ENCODE measurements around the gene BRMS1.
"Not testable (repeated sequence)": the region's sequence is repeated elsewhere in the genome, so short reads cannot be mapped to it uniquely, and the experiment has no call there.

Gene BRMS1

GRCh38 chr11:66344550-66345315 is at the start of gene BRMS1:
BRMS1 (minus strand) TSS chr11:66345104; CDS start chr11:66342234, 2,870 bp downstream.
- Mint-ChIP-seq H3K4me1 (ENCODE audit: low read depth) (peaks cover 45% of the 10 kb centered on the region), H3K4me3 (peak within 1 kb of the TSS; percentile 91), H3K36me3 (ENCODE audit: low read depth) (peaks cover 48% of the 10 kb centered on the region), H3K27me3 (peaks cover 21% of the 10 kb centered on the region), H3K9me3 (no peaks in the 10 kb centered on the region), H3K27ac (peak within 1 kb of the TSS; percentile 96)
- intact Hi-C loops (cut with micrococcal nuclease): no loop called here

GRCh38 chr11:66393954-66394353 is 49.0 kb upstream of the BRMS1 start:
- Mint-ChIP-seq H3K9me3 (no peaks in the 10 kb centered on the region), H3K27me3 (peaks cover 30% of the 10 kb centered on the region), H3K27ac (no peak overlapping the region), H3K4me1 (ENCODE audit: low read depth) (no peaks in the 10 kb centered on the region), H3K4me3 (no peak overlapping the region), H3K36me3 (ENCODE audit: low read depth) (no peaks in the 10 kb centered on the region)
- intact Hi-C loops (cut with micrococcal nuclease): no loop called here

- intact Hi-C loops (cut with micrococcal nuclease): no loop called here
- H3K9me3 Mint-ChIP-seq: no peaks in the 10 kb centered on the region
Observed at GRCh38 chr11:66391322-66391721, 46.4 kb upstream of the BRMS1 start.

GRCh38 chr11:66388780-66389386 is 44.0 kb upstream of the BRMS1 start:
- Mint-ChIP-seq H3K4me3 (no peak overlapping the region), H3K9me3 (no peaks in the 10 kb centered on the region), H3K36me3 (ENCODE audit: low read depth) (no peaks in the 10 kb centered on the region), H3K4me1 (ENCODE audit: low read depth) (no peaks in the 10 kb centered on the region), H3K27ac (no peak overlapping the region), H3K27me3 (peaks cover 18% of the 10 kb centered on the region)
- intact Hi-C loops (cut with micrococcal nuclease): loop anchor here (2.0 kb wide), 1 partner anchor 78 kb away; no protein-coding TSS in a partner anchor

More at GRCh38 chr11:66391322-66391721, 46.4 kb upstream of the BRMS1 start:
- H3K27me3 Mint-ChIP-seq: peaks cover 24% of the 10 kb centered on the region
- no peaks in the 10 kb centered on the region for H3K36me3 Mint-ChIP-seq (ENCODE audit: low read depth)
- H3K4me3 Mint-ChIP-seq: no peak overlapping the region
- H3K27ac Mint-ChIP-seq: no peak overlapping the region
- no peaks in the 10 kb centered on the region for H3K4me1 Mint-ChIP-seq (ENCODE audit: low read depth)

- peaks cover 12% of the 10 kb centered on the region for H3K27me3 Mint-ChIP-seq
- peak overlapping the region; percentile 9 for H3K4me3 Mint-ChIP-seq
- H3K4me1 Mint-ChIP-seq (ENCODE audit: low read depth): no peaks in the 10 kb centered on the region
- no peaks in the 10 kb centered on the region for H3K9me3 Mint-ChIP-seq
- intact Hi-C loops (cut with micrococcal nuclease): no loop called here
- no peaks in the 10 kb centered on the region for H3K36me3 Mint-ChIP-seq (ENCODE audit: low read depth)
- H3K27ac Mint-ChIP-seq: no peak overlapping the region
Observed at GRCh38 chr11:66386171-66387069, 41.5 kb upstream of the BRMS1 start.

- intact Hi-C loops (cut with micrococcal nuclease); H3K4me3 Mint-ChIP-seq; H3K27ac Mint-ChIP-seq; H3K27me3 Mint-ChIP-seq; H3K4me1 Mint-ChIP-seq (ENCODE audit: low read depth); H3K9me3 Mint-ChIP-seq; H3K36me3 Mint-ChIP-seq (ENCODE audit: low read depth): not testable (repeated sequence)
Observed at GRCh38 chr11:66384316-66384715, 39.4 kb upstream of the BRMS1 start.

- intact Hi-C loops (cut with micrococcal nuclease); H3K4me3 Mint-ChIP-seq; H3K36me3 Mint-ChIP-seq (ENCODE audit: low read depth); H3K4me1 Mint-ChIP-seq (ENCODE audit: low read depth); H3K9me3 Mint-ChIP-seq; H3K27me3 Mint-ChIP-seq; H3K27ac Mint-ChIP-seq: not testable (repeated sequence)
Observed at GRCh38 chr11:66380264-66380663, 35.4 kb upstream of the BRMS1 start.

- H3K27ac Mint-ChIP-seq; H3K9me3 Mint-ChIP-seq; intact Hi-C loops (cut with micrococcal nuclease); H3K4me3 Mint-ChIP-seq; H3K36me3 Mint-ChIP-seq (ENCODE audit: low read depth); H3K4me1 Mint-ChIP-seq (ENCODE audit: low read depth): not testable (repeated sequence)
- peaks cover 48% of the 10 kb centered on the region for H3K27me3 Mint-ChIP-seq
Observed at GRCh38 chr11:66373690-66374287, 28.9 kb upstream of the BRMS1 start.

- Mint-ChIP-seq H3K4me1 (ENCODE audit: low read depth) (peaks cover 5% of the 10 kb centered on the region), H3K4me3 (no peak overlapping the region), H3K36me3 (ENCODE audit: low read depth) (no peaks in the 10 kb centered on the region), H3K9me3 (no peaks in the 10 kb centered on the region), H3K27ac (no peak overlapping the region), H3K27me3 (peaks cover 48% of the 10 kb centered on the region)
- intact Hi-C loops (cut with micrococcal nuclease): no loop called here
Observed at GRCh38 chr11:66373265-66373664, 28.4 kb upstream of the BRMS1 start.

GRCh38 chr11:66371627-66372415 is 26.9 kb upstream of the BRMS1 start, which contains the start of gene SLC29A2:
SLC29A2 (minus strand) TSS chr11:66371760; CDS start chr11:66371591, 169 bp downstream.
- peaks cover 5% of the 10 kb centered on the region for H3K4me1 Mint-ChIP-seq (ENCODE audit: low read depth)
- peak within 1 kb of the TSS; percentile 63 for H3K27ac Mint-ChIP-seq
- no peaks in the 10 kb centered on the region for H3K36me3 Mint-ChIP-seq (ENCODE audit: low read depth)
- no peaks in the 10 kb centered on the region for H3K9me3 Mint-ChIP-seq
- H3K4me3 Mint-ChIP-seq: peak within 1 kb of the TSS; percentile 73
- peaks cover 41% of the 10 kb centered on the region for H3K27me3 Mint-ChIP-seq
- intact Hi-C loops (cut with micrococcal nuclease): no loop called here

- no peaks in the 10 kb centered on the region for H3K36me3 Mint-ChIP-seq (ENCODE audit: low read depth)
- intact Hi-C loops (cut with micrococcal nuclease): no loop called here
- no peak overlapping the region for H3K4me3 Mint-ChIP-seq
- H3K27ac Mint-ChIP-seq: no peak overlapping the region
- peaks cover 41% of the 10 kb centered on the region for H3K27me3 Mint-ChIP-seq
- peaks cover 5% of the 10 kb centered on the region for H3K4me1 Mint-ChIP-seq (ENCODE audit: low read depth)
- H3K9me3 Mint-ChIP-seq: no peaks in the 10 kb centered on the region
Observed at GRCh38 chr11:66369073-66369894, 24.4 kb upstream of the BRMS1 start.

GRCh38 chr11:66368484-66368883 is 23.6 kb upstream of the BRMS1 start:
- intact Hi-C loops (cut with micrococcal nuclease): no loop called here
- Mint-ChIP-seq H3K9me3 (no peaks in the 10 kb centered on the region), H3K27ac (no peak overlapping the region), H3K36me3 (ENCODE audit: low read depth) (no peaks in the 10 kb centered on the region), H3K27me3 (peaks cover 37% of the 10 kb centered on the region), H3K4me1 (ENCODE audit: low read depth) (peaks cover 5% of the 10 kb centered on the region), H3K4me3 (no peak overlapping the region)

Data from dendritic cell treated with granulocyte-macrophage colony-stimulating factor and Interleukin-4, amounts not matched to agents 40 ng/mL and 50 ng/mL, for 4 days (primary cell).